Type B pancreatic cell (in vitro differentiated cells): ENCODE measurements around the gene CD244. TPM values are rescaled to one million over a fixed set of nuclear protein-coding genes. Genes with fewer than 3 reads are reported as not detected.

Source experiments
- DNase-seq: peaks from one replicate; pipeline ENCODE4 v3.0.0; 2021; ENCODE audit warnings: mixed read lengths; ENCODE audit not compliant: unreplicated experiment; ENCODE audit errors: extremely low spot score
- H3K27ac Mint-ChIP-seq: 2 replicates; pipeline ENCODE4 v1.8.0; 2021; ENCODE audit warnings: mild to moderate bottlenecking, mixed read lengths
- H3K27me3 Mint-ChIP-seq: 2 replicates; pipeline ENCODE4 v1.8.0; 2021; ENCODE audit warnings: mixed read lengths
- H3K36me3 Mint-ChIP-seq: 2 replicates; pipeline ENCODE4 v1.8.0; 2021; ENCODE audit warnings: mixed read lengths
- H3K4me1 Mint-ChIP-seq: one replicate; pipeline ENCODE4 v1.8.0; 2021; ENCODE audit warnings: mixed read lengths; ENCODE audit not compliant: unreplicated experiment
- H3K4me3 Mint-ChIP-seq: 2 replicates; pipeline ENCODE4 v1.8.0; 2021; ENCODE audit warnings: mild to moderate bottlenecking, mixed read lengths
- H3K9me3 Mint-ChIP-seq: 2 replicates; pipeline ENCODE4 v1.8.0; 2021; ENCODE audit warnings: mixed read lengths
- total RNA-seq: library from RNA; stranded (reverse); gene quantifications from 2 replicates; pipeline ENCODE4 v1.2.1, GENCODE V29; 2021; ENCODE audit warnings: low replicate concordance
- TF ChIP-seq, protein P1 (sequence below): fragments of 200-600 bp; sonication (generic); conservative IDR thresholded peaks from 2 replicates; pipeline ENCODE4 v1.5.0; 2021; ENCODE audit warnings: antibody characterized with exemption, mild to moderate bottlenecking

Gene CD244
- total RNA-seq, 1 donor from 2014 or later = 0.56 TPM

DNA sequence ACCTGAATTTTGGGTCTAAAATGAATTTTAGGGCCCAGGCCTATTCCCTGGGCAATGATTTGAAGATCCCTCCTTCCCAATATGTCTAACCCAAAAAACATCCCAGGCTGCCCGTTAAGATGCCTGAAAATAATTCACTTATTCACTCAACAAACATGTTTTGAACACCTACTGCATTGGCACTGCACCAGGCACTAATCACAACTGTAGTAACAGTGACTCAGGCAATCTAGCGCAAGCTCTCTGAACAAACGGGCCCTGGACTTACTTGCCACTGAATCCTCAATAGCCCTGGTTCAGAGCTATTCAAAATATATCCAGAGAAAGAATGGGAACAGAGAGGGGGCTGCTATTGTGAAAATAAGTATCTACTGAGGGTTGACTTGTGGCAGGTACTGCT is 4.2 kb downstream of the CD244 start:
- peaks cover 2% of the 10 kb centered on the region for H3K27me3 Mint-ChIP-seq
- no peak overlapping the region for H3K27ac Mint-ChIP-seq
- no peak overlapping the region for H3K4me3 Mint-ChIP-seq
- TF ChIP-seq, protein P1, sequence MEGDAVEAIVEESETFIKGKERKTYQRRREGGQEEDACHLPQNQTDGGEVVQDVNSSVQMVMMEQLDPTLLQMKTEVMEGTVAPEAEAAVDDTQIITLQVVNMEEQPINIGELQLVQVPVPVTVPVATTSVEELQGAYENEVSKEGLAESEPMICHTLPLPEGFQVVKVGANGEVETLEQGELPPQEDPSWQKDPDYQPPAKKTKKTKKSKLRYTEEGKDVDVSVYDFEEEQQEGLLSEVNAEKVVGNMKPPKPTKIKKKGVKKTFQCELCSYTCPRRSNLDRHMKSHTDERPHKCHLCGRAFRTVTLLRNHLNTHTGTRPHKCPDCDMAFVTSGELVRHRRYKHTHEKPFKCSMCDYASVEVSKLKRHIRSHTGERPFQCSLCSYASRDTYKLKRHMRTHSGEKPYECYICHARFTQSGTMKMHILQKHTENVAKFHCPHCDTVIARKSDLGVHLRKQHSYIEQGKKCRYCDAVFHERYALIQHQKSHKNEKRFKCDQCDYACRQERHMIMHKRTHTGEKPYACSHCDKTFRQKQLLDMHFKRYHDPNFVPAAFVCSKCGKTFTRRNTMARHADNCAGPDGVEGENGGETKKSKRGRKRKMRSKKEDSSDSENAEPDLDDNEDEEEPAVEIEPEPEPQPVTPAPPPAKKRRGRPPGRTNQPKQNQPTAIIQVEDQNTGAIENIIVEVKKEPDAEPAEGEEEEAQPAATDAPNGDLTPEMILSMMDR = no peak
- no peaks in the 10 kb centered on the region for H3K9me3 Mint-ChIP-seq
- no peaks in the 10 kb centered on the region for H3K36me3 Mint-ChIP-seq
- no peak for DNase-seq
- H3K4me1 Mint-ChIP-seq = no peaks in the 10 kb centered on the region

GRCh38 chr1:160858097-160858496 is 4.6 kb downstream of the CD244 start:
- no peaks in the 10 kb centered on the region for H3K36me3 Mint-ChIP-seq
- DNase-seq = no peak
- H3K9me3 Mint-ChIP-seq = no peaks in the 10 kb centered on the region
- no peak overlapping the region for H3K4me3 Mint-ChIP-seq
- H3K4me1 Mint-ChIP-seq = no peaks in the 10 kb centered on the region
- no peak overlapping the region for H3K27ac Mint-ChIP-seq
- TF ChIP-seq, protein P1 = no peak
- H3K27me3 Mint-ChIP-seq = peaks cover 2% of the 10 kb centered on the region

DNA sequence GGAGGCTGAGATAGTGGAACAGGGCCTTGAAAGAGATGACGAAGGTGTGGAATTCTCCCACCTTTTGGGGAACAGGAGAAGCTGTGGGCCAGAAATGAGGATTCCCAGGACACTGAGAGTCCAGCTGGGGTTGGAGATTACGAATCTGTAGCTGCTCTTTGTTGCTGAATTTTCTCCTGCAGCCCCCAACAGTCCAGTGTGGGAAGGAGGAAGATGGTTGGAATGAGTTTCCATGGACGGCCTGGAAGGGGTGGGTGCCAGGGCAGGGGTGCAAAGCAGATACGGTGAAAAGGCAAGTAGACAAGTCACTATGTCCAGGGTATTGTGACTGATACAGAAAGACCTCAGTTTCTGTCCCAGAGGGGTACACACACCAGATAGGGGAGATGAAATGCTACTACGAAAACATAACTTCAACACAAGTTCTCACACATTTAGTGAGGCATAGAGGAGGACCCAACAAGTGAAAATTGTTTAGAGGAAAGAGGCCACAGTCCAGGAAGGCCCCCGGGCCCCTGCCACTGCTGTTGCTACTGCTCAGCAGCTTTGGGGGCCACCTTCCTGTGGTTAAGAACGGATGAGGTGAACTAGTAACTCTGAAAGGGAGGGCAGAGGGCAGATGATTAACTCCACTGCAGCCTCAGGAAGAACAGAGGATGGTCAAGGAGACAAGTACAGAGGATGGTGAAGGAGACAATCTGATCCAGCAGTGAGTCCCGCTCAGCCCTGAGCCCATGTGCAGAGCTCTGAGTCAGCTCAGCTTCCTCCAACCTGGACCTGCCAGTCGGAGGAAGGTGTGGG is 7.3 kb downstream of the CD244 start:
- DNase-seq = no peak
- H3K36me3 Mint-ChIP-seq = no peaks in the 10 kb centered on the region
- peaks cover 2% of the 10 kb centered on the region for H3K27me3 Mint-ChIP-seq
- no peak overlapping the region for H3K4me3 Mint-ChIP-seq
- H3K27ac Mint-ChIP-seq = no peak overlapping the region
- H3K9me3 Mint-ChIP-seq = no peaks in the 10 kb centered on the region
- H3K4me1 Mint-ChIP-seq = no peaks in the 10 kb centered on the region
- TF ChIP-seq, protein P1 = no peak

- Mint-ChIP-seq H3K4me3 (no peak overlapping the region), H3K27me3 (peaks cover 2% of the 10 kb centered on the region), H3K9me3 (no peaks in the 10 kb centered on the region), H3K27ac (peak overlapping the region; percentile 62), H3K36me3 (no peaks in the 10 kb centered on the region), H3K4me1 (no peaks in the 10 kb centered on the region)
- no peak for DNase-seq
- TF ChIP-seq, protein P1 = no peak
Measured at GRCh38 chr1:160853754-160854153, 8.9 kb downstream of the CD244 start.

DNA sequence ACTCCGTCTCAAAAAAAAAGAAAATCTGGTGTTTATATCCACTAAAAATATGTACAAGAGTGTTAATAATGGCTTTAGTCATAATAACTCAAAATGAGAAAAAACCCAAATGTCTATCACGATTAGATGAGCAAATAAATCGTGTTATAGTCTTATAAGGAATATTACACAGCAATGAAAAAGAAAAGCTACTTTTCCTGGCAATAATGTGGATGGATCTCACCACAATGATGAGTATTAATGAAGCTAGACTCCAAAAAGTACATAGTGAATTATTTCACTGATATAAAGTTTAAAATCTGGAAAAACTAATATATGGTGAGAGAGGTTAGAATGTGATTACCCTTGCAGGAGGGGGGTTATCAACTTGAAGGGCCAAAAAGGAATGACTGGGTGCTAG is 9.7 kb downstream of the CD244 start:
- no peak for DNase-seq
- TF ChIP-seq, protein P1 = no peak
- H3K4me1 Mint-ChIP-seq = no peaks in the 10 kb centered on the region
- H3K27ac Mint-ChIP-seq = no peak overlapping the region
- peaks cover 2% of the 10 kb centered on the region for H3K27me3 Mint-ChIP-seq
- H3K4me3 Mint-ChIP-seq = no peak overlapping the region
- H3K9me3 Mint-ChIP-seq = no peaks in the 10 kb centered on the region
- H3K36me3 Mint-ChIP-seq = no peaks in the 10 kb centered on the region
